Activated CD4-positive, alpha-beta memory T cell treated with anti-CD3 and anti-CD28 coated beads, Interleukin-2, amount 10 ng/mL, durations not matched to agents 7 days and 5 days (primary cell): ENCODE data around the gene SPTBN4. TPM values are rescaled to one million over a fixed set of nuclear protein-coding genes. Genes with fewer than 3 reads are reported as not detected.
"Not testable (repeated sequence)": the region's sequence is repeated elsewhere in the genome, so short reads cannot be mapped to it uniquely, and the experiment has no call there.

Experiments
- CTCF ChIA-PET: fragments of 350-600 bp; sonication (Branson Sonifier 250); formaldehyde crosslinking; loops from one replicate; lab custom pipeline; 2021; ENCODE audit warnings: antibody characterized with exemption, inconsistent platforms; lab: Charles Lee
- POLR2A ChIA-PET: fragments of 350-600 bp; sonication (Branson Sonifier 250); formaldehyde crosslinking; loops from one replicate; lab custom pipeline; 2021; ENCODE audit warnings: antibody characterized with exemption; lab: Charles Lee
- DNase-seq: peaks from one replicate; pipeline ENCODE4 v3.0.0-alpha.2; 2020
- H3K27ac Mint-ChIP-seq: one replicate; pipeline ENCODE4 v1.8.0; 2021; ENCODE audit warnings: mild to moderate bottlenecking, mixed read lengths
- H3K27me3 Mint-ChIP-seq: one replicate; pipeline ENCODE4 v1.8.0; 2021; ENCODE audit warnings: mixed read lengths
- H3K36me3 Mint-ChIP-seq: one replicate; pipeline ENCODE4 v1.8.0; 2021; ENCODE audit warnings: low read depth, mixed read lengths
- H3K4me1 Mint-ChIP-seq: one replicate; pipeline ENCODE4 v1.8.0; 2021; ENCODE audit warnings: mixed read lengths
- H3K4me3 Mint-ChIP-seq: one replicate; pipeline ENCODE4 v1.8.0; 2021; ENCODE audit warnings: mild to moderate bottlenecking, mixed read lengths
- H3K9me3 Mint-ChIP-seq: one replicate; pipeline ENCODE4 v1.8.0; 2021; ENCODE audit warnings: mixed read lengths
- total RNA-seq, 2 experiments: library from RNA; stranded (reverse); gene quantifications; one replicate each; pipeline ENCODE4 v1.2.3, GENCODE V29; 2021

Gene SPTBN4
- total RNA-seq, 2 experiments from 2014 or later = 0.60 to 1.3 TPM

DNA sequence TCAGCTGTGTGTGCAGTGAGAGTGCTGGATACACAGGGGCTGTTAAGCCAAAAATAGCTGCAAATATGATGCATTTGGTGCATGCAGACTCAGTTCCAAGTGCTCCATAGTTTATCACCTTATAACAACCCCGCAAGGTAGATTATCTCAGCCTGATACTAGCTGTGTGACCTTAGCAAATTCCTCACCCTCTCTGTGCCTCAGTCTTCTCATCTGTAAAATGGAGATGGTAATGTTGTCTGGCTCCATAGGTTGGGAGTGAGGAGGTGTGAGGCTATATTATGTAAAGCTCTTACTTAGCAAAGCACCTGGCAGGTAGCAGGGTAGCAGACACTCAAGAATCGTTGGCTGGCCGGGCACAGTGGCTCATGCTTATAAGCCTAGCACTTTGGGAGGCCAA lies 86.0 kb downstream of the SPTBN4 start:
- Mint-ChIP-seq H3K9me3 (no peaks in the 10 kb centered on the region), H3K36me3 (no peaks in the 10 kb centered on the region), H3K27ac (no peak overlapping the region), H3K4me3 (no peak overlapping the region), H3K27me3 (peaks cover 50% of the 10 kb centered on the region), H3K4me1 (peaks cover 8% of the 10 kb centered on the region)
- CTCF ChIA-PET = interaction anchor here (1.6 kb wide), 1 partner anchor 82 kb away, joined by 3 read pairs; no protein-coding TSS in a partner anchor
- POLR2A ChIA-PET = interaction anchor here (1.0 kb wide), 1 partner anchor 25 kb away, joined by 3 read pairs; no protein-coding TSS in a partner anchor
- no peak for DNase-seq

GRCh38 chr19:40553885-40554857 lies 87.4 kb downstream of the SPTBN4 start:
- ChIA-PET CTCF (interaction anchor here (1.6 kb wide), 1 partner anchor 81 kb away, joined by 3 read pairs; no protein-coding TSS in a partner anchor), POLR2A (no interaction called here)
- Mint-ChIP-seq H3K27me3 (peaks cover 46% of the 10 kb centered on the region), H3K4me3 (no peak overlapping the region), H3K27ac (no peak overlapping the region), H3K36me3 (no peaks in the 10 kb centered on the region), H3K4me1 (peaks cover 4% of the 10 kb centered on the region), H3K9me3 (no peaks in the 10 kb centered on the region)
- no peak for DNase-seq

DNA sequence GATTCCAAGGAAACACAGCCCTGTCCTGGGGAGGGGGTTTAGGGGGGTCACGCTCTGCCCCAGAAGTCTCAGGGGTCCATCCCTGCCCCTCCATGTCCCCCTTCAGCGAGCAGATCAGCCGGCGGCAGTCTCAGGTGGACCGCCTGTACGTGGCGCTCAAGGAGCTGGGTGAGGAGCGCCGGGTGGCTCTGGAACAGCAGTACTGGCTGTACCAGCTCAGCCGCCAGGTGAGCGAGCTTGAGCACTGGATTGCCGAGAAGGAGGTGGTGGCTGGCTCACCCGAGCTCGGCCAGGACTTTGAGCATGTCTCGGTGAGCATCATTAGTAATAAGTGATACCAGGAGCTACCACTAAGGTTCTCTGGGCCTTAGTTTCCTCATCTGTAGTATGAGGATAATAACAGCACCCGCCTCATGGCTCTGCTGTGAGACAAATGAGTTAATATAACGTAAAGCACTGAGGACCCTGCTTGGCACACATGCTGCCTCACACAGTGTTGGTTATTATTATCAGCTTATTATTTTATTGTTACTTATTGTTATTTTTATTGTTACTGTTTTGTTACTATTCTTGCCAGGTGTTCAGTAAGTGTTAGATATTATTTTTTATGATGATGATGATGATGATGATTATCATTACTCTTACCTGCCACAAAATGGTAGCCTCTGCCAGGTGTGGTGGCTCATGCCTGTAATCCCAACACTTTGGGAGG lies 89.3 kb downstream of the SPTBN4 start:
- H3K36me3 Mint-ChIP-seq = no peaks in the 10 kb centered on the region
- H3K27me3 Mint-ChIP-seq = peaks cover 49% of the 10 kb centered on the region
- no peak overlapping the region for H3K4me3 Mint-ChIP-seq
- H3K9me3 Mint-ChIP-seq = no peaks in the 10 kb centered on the region
- no peak overlapping the region for H3K27ac Mint-ChIP-seq
- ChIA-PET POLR2A (no interaction called here), CTCF (interaction anchor here (0.7 to 1.2 kb wide), 2 partner anchors 47 to 79 kb away, joined by 4 to 5 read pairs; no protein-coding TSS in a partner anchor)
- H3K4me1 Mint-ChIP-seq = no peaks in the 10 kb centered on the region
- DNase-seq = no peak

- Mint-ChIP-seq H3K36me3 (no peaks in the 10 kb centered on the region), H3K27ac (no peak overlapping the region), H3K27me3 (peaks cover 49% of the 10 kb centered on the region), H3K4me3 (no peak overlapping the region), H3K4me1 (peaks cover 3% of the 10 kb centered on the region), H3K9me3 (no peaks in the 10 kb centered on the region)
- ChIA-PET POLR2A (no interaction called here), CTCF (no interaction called here)
- no peak for DNase-seq
Measured at GRCh38 chr19:40556953-40557530, 90.2 kb downstream of the SPTBN4 start.

DNA sequence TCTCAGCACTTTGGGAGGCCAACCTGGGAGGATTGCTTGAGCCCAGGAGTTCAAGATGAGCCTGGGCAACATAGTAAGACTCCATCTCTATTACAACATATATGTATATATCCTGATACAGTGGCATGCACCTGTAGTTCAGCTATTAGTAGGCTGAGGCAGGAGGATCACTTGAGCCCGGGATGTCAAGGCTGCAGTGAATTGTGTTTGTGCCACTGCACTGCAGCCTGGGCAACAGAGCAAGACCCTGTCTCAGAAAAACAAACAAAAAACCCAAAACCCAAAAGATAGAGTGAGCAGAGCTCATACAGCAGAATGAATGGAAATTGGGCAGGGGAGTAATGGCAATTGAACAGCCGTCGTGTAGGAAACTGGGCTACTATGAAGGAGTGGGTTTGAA lies 92.6 kb downstream of the SPTBN4 start:
- ChIA-PET CTCF (interaction anchor here (2.0 kb wide), 1 partner anchor 11 kb away, joined by 5 read pairs; no protein-coding TSS in a partner anchor), POLR2A (no interaction called here)
- Mint-ChIP-seq H3K27me3 (peaks cover 33% of the 10 kb centered on the region), H3K4me3 (no peak overlapping the region), H3K4me1 (peaks cover 3% of the 10 kb centered on the region), H3K27ac (no peak overlapping the region), H3K9me3 (no peaks in the 10 kb centered on the region), H3K36me3 (no peaks in the 10 kb centered on the region)
- no peak for DNase-seq

DNA sequence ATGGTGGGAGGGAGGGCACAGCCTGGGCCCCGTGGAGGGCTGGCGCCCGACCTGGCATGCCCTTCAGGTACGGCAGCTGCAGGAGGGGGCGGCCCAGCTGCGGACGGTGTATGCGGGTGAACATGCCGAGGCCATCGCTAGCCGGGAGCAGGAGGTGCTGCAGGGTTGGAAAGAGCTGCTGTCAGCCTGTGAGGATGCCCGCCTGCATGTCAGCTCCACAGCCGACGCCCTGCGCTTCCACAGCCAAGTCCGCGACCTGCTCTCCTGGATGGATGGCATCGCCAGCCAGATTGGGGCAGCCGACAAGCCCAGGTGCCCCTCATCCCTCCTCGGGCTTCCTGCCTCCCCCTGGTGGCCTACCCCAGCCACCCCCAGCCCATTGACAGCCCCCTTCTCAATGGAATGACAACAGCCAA lies 93.3 kb downstream of the SPTBN4 start:
- ChIA-PET POLR2A (no interaction called here), CTCF (no interaction called here)
- H3K4me3 Mint-ChIP-seq = no peak overlapping the region
- H3K4me1 Mint-ChIP-seq = peaks cover 3% of the 10 kb centered on the region
- H3K27ac Mint-ChIP-seq = no peak overlapping the region
- no peaks in the 10 kb centered on the region for H3K36me3 Mint-ChIP-seq
- no peak for DNase-seq
- no peaks in the 10 kb centered on the region for H3K9me3 Mint-ChIP-seq
- peaks cover 29% of the 10 kb centered on the region for H3K27me3 Mint-ChIP-seq

- ChIA-PET CTCF (interaction anchor here (1.2 kb wide), 1 partner anchor 13 kb away, joined by 4 read pairs; no protein-coding TSS in a partner anchor), POLR2A (no interaction called here)
- no peaks in the 10 kb centered on the region for H3K36me3 Mint-ChIP-seq
- no peaks in the 10 kb centered on the region for H3K9me3 Mint-ChIP-seq
- no peak overlapping the region for H3K27ac Mint-ChIP-seq
- H3K27me3 Mint-ChIP-seq = peaks cover 35% of the 10 kb centered on the region
- no peak for DNase-seq
- H3K4me3 Mint-ChIP-seq = no peak overlapping the region
- peaks cover 3% of the 10 kb centered on the region for H3K4me1 Mint-ChIP-seq
Measured at GRCh38 chr19:40561947-40562346, 95.1 kb downstream of the SPTBN4 start.

GRCh38 chr19:40564535-40564934 lies 97.7 kb downstream of the SPTBN4 start:
- H3K9me3 Mint-ChIP-seq, H3K27ac Mint-ChIP-seq, CTCF ChIA-PET, H3K4me3 Mint-ChIP-seq, H3K36me3 Mint-ChIP-seq, H3K4me1 Mint-ChIP-seq, DNase-seq: not testable (repeated sequence)
- POLR2A ChIA-PET = interaction anchor here (1.1 kb wide), 1 partner anchor 15 kb away, joined by 3 read pairs; no protein-coding TSS in a partner anchor
- H3K27me3 Mint-ChIP-seq = peaks cover 48% of the 10 kb centered on the region

GRCh38 chr19:40565355-40565754 lies 98.6 kb downstream of the SPTBN4 start:
- peaks cover 8% of the 10 kb centered on the region for H3K4me1 Mint-ChIP-seq
- H3K27ac Mint-ChIP-seq = no peak overlapping the region
- no peaks in the 10 kb centered on the region for H3K9me3 Mint-ChIP-seq
- DNase-seq = no peak
- CTCF ChIA-PET = no interaction called here
- POLR2A ChIA-PET = no interaction called here
- H3K36me3 Mint-ChIP-seq = no peaks in the 10 kb centered on the region
- H3K27me3 Mint-ChIP-seq = peaks cover 48% of the 10 kb centered on the region
- no peak overlapping the region for H3K4me3 Mint-ChIP-seq

DNA sequence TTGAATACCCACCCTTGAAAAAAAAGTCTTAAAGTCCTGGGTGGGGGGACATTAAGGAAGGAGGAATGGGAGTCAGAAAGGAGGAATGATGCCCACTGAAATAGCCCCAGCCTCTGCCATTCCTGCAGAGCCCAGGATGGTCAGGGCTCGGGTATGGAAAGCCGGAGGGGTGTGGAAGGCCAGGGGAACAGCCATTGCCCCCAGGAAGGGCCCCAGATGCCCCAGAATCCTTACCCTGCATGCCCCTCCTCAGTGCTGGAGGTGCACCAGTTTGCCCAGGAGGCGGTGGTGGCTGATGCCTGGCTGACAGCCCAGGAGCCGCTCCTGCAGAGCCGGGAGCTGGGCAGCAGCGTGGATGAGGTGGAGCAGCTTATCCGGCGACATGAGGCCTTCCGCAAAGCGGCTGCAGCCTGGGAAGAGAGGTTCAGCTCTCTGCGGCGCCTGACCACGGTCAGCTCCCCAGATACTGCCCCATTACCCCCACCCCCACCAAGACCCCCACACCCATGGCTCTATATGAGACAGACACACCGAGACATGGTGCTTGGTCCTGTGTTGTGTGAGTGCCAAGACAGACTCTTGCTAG lies 99.2 kb downstream of the SPTBN4 start:
- POLR2A ChIA-PET = no interaction called here
- CTCF ChIA-PET = no interaction called here
- peaks cover 44% of the 10 kb centered on the region for H3K27me3 Mint-ChIP-seq

GRCh38 chr19:40567040-40567749 lies 100.4 kb downstream of the SPTBN4 start:
- ChIA-PET CTCF (interaction anchor here (1.2 kb wide), 1 partner anchor 18 kb away, joined by 3 read pairs; no protein-coding TSS in a partner anchor), POLR2A (no interaction called here)
- no peak overlapping the region for H3K27ac Mint-ChIP-seq
- DNase-seq = no peak
- no peak overlapping the region for H3K4me3 Mint-ChIP-seq
- H3K36me3 Mint-ChIP-seq = no peaks in the 10 kb centered on the region
- peaks cover 41% of the 10 kb centered on the region for H3K27me3 Mint-ChIP-seq
- no peaks in the 10 kb centered on the region for H3K9me3 Mint-ChIP-seq
- peaks cover 13% of the 10 kb centered on the region for H3K4me1 Mint-ChIP-seq

More for the DNA sequence above, 99.2 kb downstream of the SPTBN4 start:
- DNase-seq = no peak
- no peaks in the 10 kb centered on the region for H3K9me3 Mint-ChIP-seq
- no peak overlapping the region for H3K4me3 Mint-ChIP-seq
- no peaks in the 10 kb centered on the region for H3K36me3 Mint-ChIP-seq
- no peak overlapping the region for H3K27ac Mint-ChIP-seq
- H3K4me1 Mint-ChIP-seq = peaks cover 13% of the 10 kb centered on the region
